Esophagus muscularis mucosa (tissue), 3 donors: ENCODE data around the gene GSK3B.

Experiments used
- POLR2A ChIP-seq: fragments of 450-650 bp; IDR thresholded peaks from one replicate; pipeline ENCODE4 v1.6.1; 2017; ENCODE audit warnings: antibody characterized with exemption, moderate library complexity, mild to moderate bottlenecking, low read depth
- POLR2AphosphoS5 ChIP-seq, 2 donors: sonication (generic); formaldehyde crosslinking; IDR thresholded peaks; one replicate each; pipeline ENCODE4 v1.6.1; 2017; ENCODE audit warnings: antibody characterized with exemption in 2 of 2
- TF ChIP-seq, protein P1 (sequence below), 3 experiments: fragments of 200-600 bp in 2 of 3; fragments of 450-650 bp in 1 of 3; sonication (generic) in 2 of 3; IDR thresholded peaks; one replicate each; pipeline ENCODE4 v1.5.1; 2017 to 2019; ENCODE audit warnings: antibody characterized with exemption in 3 of 3, mild to moderate bottlenecking in 2 of 3, moderate library complexity in 1 of 3

DNA sequence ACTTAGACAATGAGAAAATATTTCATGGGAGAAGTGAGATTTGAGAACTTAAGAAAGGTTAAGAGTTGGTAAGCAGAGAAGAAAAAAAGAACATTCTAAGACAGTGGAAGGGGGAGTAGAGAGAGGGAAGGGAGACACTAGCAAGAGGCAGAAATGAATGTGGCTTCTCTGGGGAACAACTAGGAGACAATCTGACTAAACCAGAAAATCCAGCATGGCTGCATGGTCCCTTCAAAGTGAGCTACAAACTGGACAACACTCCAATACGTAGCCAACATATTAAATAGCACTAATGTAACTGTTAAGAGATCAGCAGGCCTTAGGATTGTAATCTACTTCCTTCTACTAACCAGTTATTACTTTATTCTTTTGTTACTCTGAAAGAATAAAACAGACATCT lies 222.7 kb downstream of the GSK3B start:
- TF ChIP-seq POLR2AphosphoS5 (IDR thresholded peaks at IDR 0.05) = no peak
- TF ChIP-seq, protein P1, sequence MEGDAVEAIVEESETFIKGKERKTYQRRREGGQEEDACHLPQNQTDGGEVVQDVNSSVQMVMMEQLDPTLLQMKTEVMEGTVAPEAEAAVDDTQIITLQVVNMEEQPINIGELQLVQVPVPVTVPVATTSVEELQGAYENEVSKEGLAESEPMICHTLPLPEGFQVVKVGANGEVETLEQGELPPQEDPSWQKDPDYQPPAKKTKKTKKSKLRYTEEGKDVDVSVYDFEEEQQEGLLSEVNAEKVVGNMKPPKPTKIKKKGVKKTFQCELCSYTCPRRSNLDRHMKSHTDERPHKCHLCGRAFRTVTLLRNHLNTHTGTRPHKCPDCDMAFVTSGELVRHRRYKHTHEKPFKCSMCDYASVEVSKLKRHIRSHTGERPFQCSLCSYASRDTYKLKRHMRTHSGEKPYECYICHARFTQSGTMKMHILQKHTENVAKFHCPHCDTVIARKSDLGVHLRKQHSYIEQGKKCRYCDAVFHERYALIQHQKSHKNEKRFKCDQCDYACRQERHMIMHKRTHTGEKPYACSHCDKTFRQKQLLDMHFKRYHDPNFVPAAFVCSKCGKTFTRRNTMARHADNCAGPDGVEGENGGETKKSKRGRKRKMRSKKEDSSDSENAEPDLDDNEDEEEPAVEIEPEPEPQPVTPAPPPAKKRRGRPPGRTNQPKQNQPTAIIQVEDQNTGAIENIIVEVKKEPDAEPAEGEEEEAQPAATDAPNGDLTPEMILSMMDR (IDR thresholded peaks at IDR 0.05) = no peak
- no peak for TF ChIP-seq POLR2A
